ENCODE measurements around the gene MTA3.

MTA3 gene

DNA sequence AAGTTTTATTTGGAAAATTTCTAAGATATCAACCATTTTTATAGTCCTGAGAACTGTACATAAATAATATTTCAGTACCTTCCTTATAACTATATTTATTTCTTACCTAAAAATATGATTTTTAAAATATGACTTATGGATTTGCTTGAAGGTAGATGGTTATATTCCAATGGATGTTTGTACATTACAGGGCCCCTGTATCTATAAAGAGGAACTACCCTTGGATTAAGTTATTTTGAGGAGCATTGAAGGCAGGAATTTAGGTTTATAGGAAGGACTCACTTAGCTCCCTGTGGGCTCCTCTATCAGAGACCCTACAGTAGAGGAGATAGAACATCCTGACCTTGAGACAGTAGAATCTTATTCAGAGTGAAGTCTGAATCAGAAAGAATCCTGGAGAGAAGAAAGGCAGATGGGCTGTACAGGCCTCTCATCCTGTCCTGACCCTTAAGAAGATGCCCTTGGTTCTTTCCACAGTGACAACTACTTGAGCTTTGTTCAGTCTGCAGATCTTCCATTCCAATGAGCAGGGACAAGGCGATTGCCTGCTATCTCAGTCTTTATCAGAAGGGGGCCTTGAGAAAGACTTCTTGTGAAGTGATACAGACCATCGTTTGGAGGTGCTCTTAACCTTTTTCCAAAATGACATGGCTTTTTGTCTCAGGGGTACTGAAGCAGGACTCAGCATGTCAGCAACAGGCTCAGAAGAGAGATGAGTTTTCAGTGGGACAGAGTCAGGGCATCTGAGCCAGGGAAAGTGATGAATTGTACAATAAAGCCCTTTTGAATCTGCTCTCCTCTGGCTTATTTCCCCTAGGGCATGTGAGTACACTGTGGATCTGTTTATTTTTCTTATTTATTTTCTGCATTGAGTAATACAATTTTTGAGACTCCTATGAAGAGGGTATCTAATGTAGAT is 174.6 kb downstream of the MTA3 start:
- DNase-seq: no peak

DNA sequence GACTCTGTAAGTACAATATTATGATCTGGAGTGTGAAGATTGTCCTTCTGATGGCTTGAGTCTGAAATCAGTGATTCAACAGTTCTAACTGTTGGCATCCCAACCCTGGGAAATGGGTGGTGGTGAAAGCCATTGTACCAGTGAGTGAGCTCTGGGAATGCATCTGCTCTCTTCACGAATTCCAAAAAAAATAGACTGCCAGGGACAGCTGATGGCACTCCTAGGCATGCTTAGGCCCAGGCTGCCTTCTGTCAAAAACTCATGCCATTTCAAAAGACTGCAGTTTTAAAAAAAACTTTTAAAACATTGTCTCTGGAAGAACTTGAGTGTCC is 175.2 kb downstream of the MTA3 start:
- DNase-seq: no peak

DNA sequence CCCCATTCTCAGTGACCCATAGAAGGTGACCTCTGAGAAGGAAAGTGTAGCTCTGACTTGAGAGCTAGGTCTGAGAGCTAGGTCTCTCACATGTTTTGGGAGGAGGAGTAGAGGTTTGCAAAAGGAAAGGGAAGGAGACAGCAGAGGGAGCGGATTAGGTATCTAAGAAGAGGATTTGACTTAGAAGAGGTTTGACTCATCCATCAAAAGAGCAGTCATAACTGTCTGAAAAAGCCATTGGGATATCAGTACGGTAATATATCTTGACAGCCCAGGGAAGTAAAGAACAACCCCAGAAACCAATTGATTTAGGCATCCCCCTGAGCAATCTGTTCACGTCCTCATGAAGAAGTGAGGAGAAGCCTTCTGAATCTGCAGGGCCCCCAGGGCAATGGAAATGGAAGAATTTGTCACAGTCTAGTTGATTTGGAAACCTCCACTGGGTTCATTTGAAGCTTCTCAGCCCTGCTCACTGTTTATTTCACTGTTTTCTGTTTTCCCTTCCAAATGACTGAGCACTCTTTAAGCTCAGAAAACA is 176.2 kb downstream of the MTA3 start:
- DNase-seq: no peak

DNA sequence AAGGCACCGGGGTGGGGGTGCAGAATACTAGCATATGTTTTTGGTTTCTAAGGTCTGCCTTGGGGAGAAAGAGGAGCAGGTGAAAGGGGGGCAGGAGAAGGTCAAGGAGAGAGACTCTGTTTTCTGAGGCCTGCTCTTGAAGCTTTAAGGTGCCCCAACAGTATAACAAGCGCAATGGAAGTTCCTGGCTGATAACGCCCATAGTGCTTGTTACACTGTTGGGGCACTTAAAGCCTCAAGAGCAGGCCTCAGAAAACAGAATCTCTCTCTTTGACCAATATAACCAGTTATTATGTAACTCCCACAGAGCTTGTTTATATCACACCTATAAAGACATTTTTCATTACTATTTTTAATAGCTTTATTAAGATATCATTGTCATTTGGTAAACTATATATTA is 179.0 kb downstream of the MTA3 start:
- DNase-seq: no peak

DNA sequence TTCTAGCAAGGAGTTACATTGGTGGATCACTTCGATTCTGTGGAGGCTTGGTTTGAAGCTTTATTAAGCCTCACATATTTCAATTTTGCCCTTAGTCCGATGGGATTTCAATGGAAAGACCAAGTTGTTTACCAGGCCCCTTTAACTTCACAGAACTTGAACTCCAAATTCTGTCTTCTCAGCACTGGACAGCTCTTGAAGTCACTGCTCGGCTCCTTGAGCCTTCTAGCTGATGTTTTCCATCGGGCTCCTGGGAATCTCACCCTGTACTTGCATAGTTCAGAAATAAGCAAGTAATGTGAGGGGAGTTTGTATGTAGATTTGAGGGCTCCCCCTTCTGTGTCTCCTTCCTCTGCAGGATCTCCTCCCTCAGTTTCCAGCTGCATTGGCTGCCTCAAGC is 180.4 kb downstream of the MTA3 start:
- no peak for DNase-seq

DNA sequence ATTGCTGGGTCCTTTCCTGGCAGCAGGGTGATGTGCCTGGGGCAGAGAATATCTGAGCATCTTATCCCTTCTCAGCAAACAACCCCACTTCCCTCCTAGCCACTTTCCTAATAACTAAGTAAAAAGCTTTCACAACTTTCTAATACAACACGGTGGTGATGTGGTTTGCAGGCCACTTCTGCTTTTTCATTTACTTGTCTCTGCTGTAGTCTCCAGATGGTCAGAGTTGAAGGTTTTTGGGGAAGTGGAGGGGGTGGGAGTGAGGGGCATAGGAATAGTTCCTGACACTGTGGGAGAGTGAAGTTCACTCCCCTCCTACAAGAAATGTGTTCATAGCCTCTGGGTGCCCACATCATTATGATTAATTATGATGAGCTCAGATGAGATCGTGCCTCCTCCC is 183.9 kb downstream of the MTA3 start:
- peak in 1 of 2 donors; percentile 20 for DNase-seq

DNA sequence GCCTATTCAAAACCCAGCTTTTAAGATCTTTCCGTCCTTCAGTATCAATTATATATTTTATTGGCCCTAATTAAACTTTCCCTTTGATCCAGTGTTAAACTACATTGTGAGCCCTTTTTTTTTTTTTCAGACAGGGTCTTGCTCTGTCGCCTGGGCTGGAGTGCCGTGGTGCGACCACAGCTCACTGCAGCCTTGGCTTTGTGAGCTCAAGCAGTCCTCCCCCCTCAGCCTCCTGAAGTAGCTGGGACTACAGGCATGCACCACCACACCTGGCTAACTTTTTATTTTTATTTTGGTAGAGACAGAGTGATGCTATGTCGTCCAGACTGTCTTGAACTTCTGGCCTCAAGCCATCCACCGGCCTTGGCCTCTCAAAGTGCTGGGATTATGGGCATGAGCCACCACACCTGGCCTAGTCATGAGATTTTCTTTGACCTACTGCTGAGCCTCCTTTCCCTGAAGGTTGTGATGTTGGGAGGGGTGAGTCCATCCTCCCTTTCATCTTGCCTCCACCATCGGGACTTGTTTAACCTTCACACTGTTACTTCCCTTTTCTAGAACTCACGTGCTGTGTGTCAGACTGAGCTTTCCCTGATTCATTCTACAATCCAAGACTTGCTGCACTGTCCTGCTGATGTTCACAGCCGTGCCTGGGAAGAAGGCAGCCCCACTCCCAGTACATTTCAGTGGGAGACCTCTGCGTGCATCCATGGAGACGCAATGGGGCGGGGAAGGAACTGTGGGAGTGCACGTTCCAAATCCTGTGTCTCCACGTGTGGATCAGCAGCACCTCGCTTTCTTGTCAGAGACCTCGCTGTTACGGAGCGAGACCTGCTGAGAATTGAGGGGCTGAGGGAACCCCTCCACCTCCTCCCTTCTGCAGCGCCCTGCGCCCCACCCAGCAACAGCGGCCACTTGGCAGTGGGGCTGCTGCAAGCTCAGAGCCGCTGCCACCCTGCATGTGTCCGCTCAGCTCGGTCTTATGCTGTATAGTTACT is 184.7 kb downstream of the MTA3 start:
- no peak for DNase-seq

DNA sequence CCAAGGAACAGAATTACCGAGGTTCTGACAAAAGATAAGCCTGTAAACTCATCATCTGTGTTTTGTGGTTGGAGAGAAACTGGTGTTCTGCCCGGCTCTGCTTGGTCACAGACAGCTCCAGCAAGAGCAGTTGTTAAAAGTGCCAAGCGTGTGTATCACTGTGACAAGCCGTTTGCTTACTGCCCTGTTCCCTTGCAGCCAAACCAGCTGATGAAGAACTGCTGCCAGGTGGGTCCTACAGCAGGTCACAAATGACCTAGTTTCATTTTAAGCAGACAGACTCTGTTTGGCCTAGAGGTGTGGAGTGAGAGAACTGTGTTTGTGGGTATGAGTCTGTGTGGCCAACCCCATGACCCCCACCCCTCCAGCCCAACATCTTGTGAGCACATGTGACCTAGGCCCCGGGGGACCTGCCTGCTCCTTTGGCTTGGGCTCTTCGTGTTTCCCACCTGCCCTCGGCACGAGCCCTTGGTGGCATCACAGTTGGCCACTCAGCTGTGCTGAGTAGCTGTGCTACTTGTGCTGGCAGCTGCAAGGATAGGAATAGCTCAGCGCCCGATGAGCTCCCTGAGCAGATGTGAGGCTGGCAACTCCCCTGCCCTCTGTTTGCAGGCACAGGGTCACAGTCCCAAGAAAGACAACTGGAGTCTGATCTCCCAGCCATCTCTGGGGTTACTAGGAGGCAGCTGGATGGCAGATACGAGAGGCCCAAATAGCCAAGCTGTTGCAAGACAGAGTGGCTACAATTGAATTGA is 185.8 kb downstream of the MTA3 start:
- DNase-seq: peak in 1 of 2 donors; percentile 47

DNA sequence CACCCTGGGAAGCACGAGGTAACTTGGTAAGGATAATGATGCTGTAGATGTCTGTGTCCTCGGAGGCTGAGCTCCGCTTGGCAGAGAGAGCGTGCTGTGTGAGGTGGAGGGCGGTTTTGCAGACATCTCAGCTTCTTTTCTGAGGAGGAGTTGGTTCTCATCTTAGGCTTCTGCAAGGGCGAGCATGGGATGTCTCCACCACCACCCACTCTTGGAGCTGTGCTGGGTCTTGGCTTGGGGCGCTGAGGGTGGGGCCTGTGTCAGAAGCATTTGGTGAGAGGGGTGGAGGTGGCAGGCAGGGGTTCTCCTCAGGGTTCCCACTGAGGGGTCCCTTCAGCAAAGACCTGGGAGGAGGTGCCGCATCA is 186.3 kb downstream of the MTA3 start:
- DNase-seq: no peak

DNA sequence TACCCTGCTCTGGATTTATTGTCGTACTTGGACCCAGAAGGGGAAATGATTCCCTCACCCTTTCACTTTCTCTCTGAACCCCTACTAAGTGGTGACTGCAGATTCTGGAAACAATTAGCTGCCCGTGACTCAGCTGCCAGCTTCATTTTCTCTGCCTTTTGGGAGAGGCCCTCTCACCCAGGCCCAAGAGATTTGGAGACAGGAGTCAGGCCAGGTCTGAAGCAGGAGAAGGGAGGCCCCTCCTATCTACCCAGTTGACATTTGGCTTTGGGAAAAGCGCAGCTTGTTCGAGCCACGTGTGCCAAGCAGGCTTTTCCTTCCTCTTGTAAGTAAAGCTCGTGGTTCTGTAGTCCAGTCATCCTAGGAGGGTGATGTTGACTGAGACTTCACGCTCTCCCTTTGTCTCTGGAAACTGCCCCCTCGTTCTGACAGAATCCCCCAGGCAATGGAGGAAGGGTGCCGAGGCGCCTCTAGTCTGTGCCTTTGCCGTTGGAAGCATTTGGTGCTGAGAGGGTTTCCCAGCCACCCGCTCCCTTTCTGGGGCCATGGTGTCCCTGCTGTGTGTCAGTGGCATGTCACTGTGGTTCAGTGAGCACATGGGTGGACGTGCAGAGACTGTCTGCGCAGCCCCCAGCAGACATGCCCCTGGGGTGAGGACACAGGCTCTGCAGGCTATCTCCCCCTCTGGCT is 186.9 kb downstream of the MTA3 start:
- no peak for DNase-seq

DNA sequence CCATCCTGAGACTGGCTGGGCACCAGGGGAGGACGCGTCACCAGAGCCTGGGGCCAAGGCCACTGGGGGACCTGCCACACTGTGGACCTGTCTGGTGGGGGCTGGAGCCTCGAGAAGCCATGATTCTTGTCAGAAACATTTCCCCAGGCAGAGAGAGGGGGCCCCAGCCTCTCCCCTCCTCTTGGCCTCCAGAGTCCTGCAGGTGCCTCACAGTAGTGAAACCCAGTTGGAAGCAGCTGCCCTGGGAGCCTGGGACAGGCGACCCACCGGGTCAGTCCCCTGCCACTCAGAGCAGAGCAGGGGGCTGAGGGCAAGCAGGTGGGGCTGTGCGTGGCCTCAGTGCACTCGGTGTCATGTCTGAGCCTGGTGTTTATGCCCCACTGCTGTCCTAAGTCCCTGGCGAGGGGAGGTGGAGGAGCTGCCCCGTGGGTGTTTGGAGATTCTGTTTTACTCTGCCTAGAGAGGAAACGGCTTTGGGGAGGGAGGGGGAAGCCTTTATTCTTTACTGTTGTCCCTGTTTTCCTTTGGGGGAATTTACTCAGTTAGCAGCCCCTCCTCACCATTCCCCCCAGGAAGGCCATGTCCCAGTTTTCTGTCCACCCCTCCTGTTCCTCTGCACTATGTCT is 187.8 kb downstream of the MTA3 start:
- no peak for DNase-seq

DNA sequence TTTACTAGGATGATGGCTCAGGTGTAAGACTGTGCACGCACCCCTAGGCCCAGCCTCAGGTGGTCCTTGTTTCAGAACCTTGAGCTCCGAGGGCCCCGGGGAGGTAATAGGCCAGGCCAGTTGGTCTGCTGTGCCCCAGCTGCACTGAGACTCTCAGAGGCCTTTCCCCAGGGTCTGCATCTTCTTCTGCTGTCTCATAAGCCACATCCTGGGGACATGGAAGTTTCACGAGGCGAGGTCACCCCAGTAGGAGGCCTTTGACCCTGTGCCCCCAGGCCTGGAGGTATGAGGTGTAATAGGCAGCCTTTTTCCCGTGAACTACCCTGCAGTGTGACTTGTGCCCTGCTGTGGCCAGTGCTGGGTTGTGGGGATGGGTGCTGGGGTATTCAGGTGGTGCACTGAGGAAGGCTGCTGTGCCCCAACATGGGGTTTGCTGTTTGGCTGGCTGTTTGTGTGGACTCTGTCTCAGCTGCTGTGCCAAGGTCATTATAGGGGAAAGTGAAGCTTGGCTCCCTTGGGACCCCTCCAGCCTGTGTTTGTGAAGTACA is 188.6 kb downstream of the MTA3 start:
- no peak for DNase-seq

DNA sequence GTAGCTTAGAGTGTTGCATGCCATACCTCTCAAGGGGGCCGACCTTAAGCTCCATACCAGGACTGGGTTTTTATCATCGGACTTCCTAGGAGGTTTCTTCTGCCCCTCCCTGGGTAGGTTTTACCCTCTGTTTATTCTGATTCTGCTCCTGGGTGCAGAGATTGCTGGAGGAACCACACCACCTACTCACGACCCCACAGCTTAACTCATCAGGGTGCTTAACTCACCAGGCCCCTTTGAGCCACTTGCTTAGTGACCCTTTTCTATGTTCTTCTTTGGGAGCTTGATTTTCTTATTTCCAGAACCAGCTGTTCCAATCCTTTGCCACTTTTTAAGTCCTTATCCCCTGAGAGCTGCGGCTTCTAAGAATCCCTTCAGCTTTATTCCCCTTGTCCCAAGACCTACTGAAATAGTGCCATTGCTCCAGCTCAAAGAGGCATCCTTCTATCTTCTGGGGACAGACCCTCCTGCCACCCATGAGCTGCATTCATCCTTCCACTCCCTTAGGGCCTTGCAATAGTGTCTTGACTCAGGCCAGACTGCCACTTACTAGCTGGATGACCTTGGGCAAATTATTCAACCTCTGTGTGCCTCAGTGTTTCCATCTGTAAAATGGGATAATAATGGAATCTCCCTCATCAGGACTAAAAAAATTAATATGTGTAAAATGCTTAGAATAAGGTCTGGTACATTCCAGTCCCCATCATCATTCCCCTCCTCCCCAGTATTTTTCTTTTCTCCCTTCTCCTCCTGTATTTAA is 189.7 kb downstream of the MTA3 start:
- no peak for DNase-seq

DNA sequence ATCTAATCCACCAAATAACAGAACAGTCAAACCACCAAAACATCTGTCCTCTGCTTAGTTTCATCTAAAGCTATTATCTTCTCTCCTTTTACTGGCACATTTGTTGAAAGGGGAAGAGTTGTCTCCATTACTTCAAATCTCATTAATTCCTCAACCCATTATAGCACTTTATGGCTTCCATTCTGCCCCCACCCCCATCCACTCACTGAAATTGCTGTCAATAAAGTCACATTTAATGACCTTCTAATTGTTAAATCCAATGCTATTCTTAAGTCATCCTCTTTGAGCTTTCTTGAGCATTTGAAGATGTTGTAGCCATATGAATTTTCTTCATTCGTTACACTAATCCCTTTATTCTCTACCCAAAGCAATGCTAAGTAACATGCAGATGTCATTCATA is 190.3 kb downstream of the MTA3 start:
- DNase-seq: no peak

DNA sequence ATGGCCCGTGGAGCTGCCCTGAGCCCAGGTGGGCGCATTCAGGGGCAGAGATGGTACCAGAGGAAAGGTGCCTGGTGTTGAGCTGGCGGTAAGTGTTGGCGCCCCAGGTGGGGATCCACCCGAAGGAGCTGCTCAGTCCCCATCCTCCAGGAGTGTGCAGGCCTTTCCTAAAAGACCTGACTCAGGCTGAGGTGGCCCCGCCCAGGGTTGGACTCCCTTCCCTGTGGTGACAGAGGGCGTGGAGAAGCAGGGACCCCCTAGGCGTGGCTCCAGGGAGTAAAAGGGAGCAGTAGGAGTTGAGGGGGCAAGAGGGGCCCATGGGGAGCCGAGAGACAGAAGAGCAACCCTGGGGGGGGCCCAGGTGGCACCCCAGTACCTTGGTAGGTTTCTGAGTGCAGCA is 193.1 kb downstream of the MTA3 start:
- DNase-seq: no peak

DNA sequence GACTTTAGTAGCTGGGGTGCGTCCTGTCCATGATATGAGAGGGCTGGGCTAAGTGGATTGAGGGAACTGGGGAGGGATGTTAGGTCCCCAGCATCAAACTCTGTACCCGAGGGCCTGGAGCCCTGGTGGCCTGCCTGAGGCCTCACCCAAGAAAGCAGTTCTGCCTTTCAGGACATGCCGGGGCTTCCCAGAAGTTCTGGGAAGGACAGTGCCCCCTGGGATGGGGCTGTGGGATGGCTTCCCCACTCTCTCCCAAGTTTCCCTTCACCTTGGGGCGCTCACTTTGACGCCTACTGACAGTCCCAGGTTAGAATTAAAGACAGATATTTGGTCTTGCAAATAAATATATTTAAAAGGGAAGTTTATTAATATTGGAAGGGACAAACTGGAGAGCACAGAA is 193.7 kb downstream of the MTA3 start:
- no peak for DNase-seq

DNA sequence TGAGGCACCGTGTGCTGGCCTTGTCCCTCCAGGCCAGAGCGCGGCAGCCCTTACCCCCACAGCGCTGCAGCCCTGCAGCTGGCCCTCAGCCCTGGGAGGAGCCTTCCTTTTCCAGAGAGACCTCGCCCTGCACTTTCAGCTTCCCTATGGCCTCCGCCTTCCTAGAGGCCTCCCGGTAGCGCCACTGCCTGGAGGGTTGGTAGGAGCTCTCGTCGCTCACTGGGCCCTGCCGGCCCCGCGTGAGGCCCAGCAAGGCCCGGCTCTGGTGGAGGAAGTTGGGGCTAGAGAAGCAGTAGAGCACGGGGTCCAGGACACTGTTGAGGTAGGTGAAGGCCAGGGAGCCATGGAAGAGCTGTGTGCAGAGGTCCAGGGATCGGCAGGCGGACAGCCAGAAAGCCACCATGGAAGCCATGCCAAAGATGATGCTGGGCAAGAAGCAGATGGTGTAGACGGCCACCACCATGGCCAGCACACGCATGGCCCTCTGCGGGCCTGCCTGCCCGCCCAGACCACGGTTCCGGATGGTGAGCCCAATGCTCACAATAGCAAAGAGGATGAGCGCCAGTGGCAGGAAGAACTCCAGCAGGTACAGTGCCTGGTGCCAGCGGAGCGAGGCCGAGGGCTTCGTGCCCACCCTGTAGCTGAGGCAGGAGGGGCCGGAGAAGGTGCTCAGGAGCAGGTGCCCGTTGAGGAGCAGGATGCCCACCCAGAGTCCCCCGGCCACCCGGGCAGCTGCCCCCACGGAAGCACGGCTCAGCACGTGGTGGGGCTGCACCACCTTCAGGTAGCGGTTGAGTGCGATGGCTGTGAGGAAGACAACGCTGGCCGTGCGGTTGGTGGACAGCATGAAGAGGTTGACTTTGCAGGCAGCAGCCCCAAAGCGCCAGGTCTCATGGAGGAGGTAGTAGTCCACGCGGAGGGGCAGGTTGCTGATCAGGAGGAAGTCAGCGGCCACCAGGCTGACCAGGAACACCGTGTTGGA is 194.7 kb downstream of the MTA3 start:
- DNase-seq: no peak

DNA sequence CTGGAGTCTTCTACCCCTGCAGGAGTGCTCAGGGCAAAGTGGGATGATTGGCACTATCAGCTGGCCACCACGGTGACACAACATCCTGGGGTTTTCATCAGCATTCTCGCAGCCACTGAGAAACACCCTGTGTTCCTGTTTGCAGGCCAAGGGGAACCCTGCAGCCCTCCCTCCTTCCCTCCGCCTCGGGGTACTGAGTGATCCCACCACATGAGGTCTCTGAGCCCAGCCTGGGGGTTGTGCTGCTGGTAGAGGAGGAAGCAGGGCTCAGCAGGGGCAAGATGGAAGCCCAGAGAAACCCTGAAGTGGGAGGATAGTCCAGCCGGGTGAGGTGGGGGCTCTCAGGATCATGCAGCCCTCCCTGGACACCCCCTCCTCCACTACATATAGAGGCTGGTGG is 195.7 kb downstream of the MTA3 start, which contains the start of gene OXER1:
Gene OXER1 (minus strand): TSS at position 40 of the 400 bp plus-strand sequence. CDS start 73 bp downstream, outside the sequence.
- no peak for DNase-seq

DNA sequence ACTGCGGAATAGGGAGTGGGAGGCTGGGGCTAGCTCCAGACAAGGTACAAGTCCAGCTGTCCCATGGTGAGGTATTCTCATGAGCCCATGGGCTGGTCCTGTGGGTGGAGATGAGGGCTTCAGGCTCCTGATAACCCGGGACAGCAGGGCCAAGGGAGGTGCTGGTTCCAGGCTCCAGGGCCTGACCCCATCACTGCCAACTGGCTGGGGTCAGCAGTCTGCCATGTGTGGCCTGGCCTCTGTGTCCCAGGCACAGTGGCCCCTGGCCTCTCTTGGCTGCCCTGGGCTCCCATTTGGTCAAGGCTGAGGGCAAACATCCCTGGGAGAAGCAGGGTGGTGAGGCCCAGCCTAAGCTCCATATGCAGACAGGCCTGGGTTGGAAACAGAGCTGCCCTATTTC is 196.5 kb downstream of the MTA3 start:
- no peak for DNase-seq
